ENCODE measurements around the gene STK11.
A peak's percentile ranks its signal among the peaks of the same experiment; 100 is the strongest.

STK11 gene

GRCh38 chr19:1246265-1247087, 40.9 kb downstream of the STK11 start:
- DNase-seq: peak in 2 of 56 donors; percentile 36 to 46

GRCh38 chr19:1247748-1248138, 42.2 kb downstream of the STK11 start:
- DNase-seq: no peak

- peak in 40 of 56 donors; percentile 35 to 89 (median 71) for DNase-seq
These were observed 42.7 kb downstream of the STK11 start, which contains the start of gene MIDN for GRCh38 chr19:1248139-1248785. Gene MIDN, plus strand, starts transcription at chr19:1248583. Its CDS starts 1,714 bp downstream, at chr19:1250297.

- DNase-seq: peak in 44 of 56 donors; percentile 16 to 89 (median 75)
These were observed 43.3 kb downstream of the STK11 start for GRCh38 chr19:1248786-1249297.

GRCh38 chr19:1249298-1249989, 43.9 kb downstream of the STK11 start:
- DNase-seq: peak in 55 of 56 donors; percentile 54 to 95 (median 86)

GRCh38 chr19:1249990-1250436, 44.4 kb downstream of the STK11 start:
- DNase-seq: no peak

GRCh38 chr19:1250437-1251260, 45.1 kb downstream of the STK11 start:
- DNase-seq: peak in 49 of 56 donors; percentile 19 to 76 (median 47)

- DNase-seq: peak in 44 of 56 donors; percentile 27 to 83 (median 54)
These were observed 46.0 kb downstream of the STK11 start for GRCh38 chr19:1251330-1252220.

GRCh38 chr19:1252221-1252820, 46.7 kb downstream of the STK11 start:
- peak in 54 of 56 donors; percentile 68 to 97 (median 85) for DNase-seq

GRCh38 chr19:1252821-1253513, 47.4 kb downstream of the STK11 start:
- peak; percentile 42 to 98 (median 89) for DNase-seq

GRCh38 chr19:1253514-1254080, 48.0 kb downstream of the STK11 start:
- peak in 2 of 56 donors; percentile 54 to 66 for DNase-seq

GRCh38 chr19:1254081-1254527, 48.5 kb downstream of the STK11 start:
- peak in 32 of 56 donors; percentile 18 to 81 (median 48) for DNase-seq

- DNase-seq: peak in 1 of 56 donors; percentile 32
These were observed 49.1 kb downstream of the STK11 start for GRCh38 chr19:1254530-1255185.

GRCh38 chr19:1255186-1256161, 49.9 kb downstream of the STK11 start:
- peak in 54 of 56 donors; percentile 26 to 94 (median 81) for DNase-seq

GRCh38 chr19:1256646-1257474, 51.3 kb downstream of the STK11 start:
- DNase-seq: peak in 1 of 56 donors; percentile 37
